CD4-positive, alpha-beta T cell treated with Interleukin-17A for 4 hours (primary cell): ENCODE results near the gene CIC.

Source experiments
- DNase-seq: peaks from one replicate; pipeline ENCODE4 v3.0.0-alpha.2; 2020; ENCODE audit warnings: mixed read lengths

Gene CIC

GRCh38 chr19:42290136-42290522, 21.1 kb downstream of the CIC start:
- no peak for DNase-seq

GRCh38 chr19:42290523-42291434, 21.7 kb downstream of the CIC start:
- DNase-seq = peak; percentile 68

- no peak for DNase-seq
Observed at GRCh38 chr19:42291435-42291810, 22.4 kb downstream of the CIC start.

- no peak for DNase-seq
Observed at GRCh38 chr19:42292042-42292960, 23.2 kb downstream of the CIC start.

GRCh38 chr19:42292963-42293362, 23.9 kb downstream of the CIC start:
- no peak for DNase-seq

- no peak for DNase-seq
Observed at GRCh38 chr19:42293540-42293939, 24.5 kb downstream of the CIC start.

- DNase-seq = no peak
Observed at GRCh38 chr19:42293948-42294347, 24.9 kb downstream of the CIC start.

GRCh38 chr19:42294471-42295137, 25.6 kb downstream of the CIC start:
- no peak for DNase-seq

GRCh38 chr19:42295342-42295741, 26.3 kb downstream of the CIC start:
- DNase-seq = no peak

- peak; percentile 93 for DNase-seq
Observed at GRCh38 chr19:42295831-42296525, 26.9 kb downstream of the CIC start.

- no peak for DNase-seq
Observed at GRCh38 chr19:42297039-42297438, 28.0 kb downstream of the CIC start.

GRCh38 chr19:42301646-42302203, 32.7 kb downstream of the CIC start, which contains the start of gene PRR19:
Gene PRR19, plus strand, starts transcription at chr19:42302132. Its CDS starts 7,453 bp downstream, at chr19:42309585.
- peak; percentile 46 for DNase-seq

- no peak for DNase-seq
Observed at GRCh38 chr19:42303101-42303464, 34.0 kb downstream of the CIC start.

- no peak for DNase-seq
Observed at GRCh38 chr19:42303876-42304275, 34.8 kb downstream of the CIC start.

GRCh38 chr19:42306646-42307045, 37.6 kb downstream of the CIC start:
- no peak for DNase-seq

- DNase-seq = no peak
Observed at GRCh38 chr19:42309686-42310085, 40.6 kb downstream of the CIC start.

- no peak for DNase-seq
Observed at GRCh38 chr19:42311657-42312056, 42.6 kb downstream of the CIC start.

- DNase-seq = no peak
Observed at GRCh38 chr19:42312370-42312769, 43.3 kb downstream of the CIC start.

GRCh38 chr19:42313096-42313839, 44.2 kb downstream of the CIC start, which contains the start of gene TMEM145:
Gene TMEM145, plus strand, starts transcription at chr19:42313309. Its CDS starts 68 bp downstream, at chr19:42313377.
- peak; percentile 46 for DNase-seq

- no peak for DNase-seq
Observed at GRCh38 chr19:42313840-42314755, 45.0 kb downstream of the CIC start.
